Esophagus squamous epithelium (tissue), 5 donors: ENCODE data around the gene HSPA2. TPM values are rescaled to one million over a fixed set of nuclear protein-coding genes. Genes with fewer than 3 reads are reported as not detected.
A peak's percentile ranks its signal among the peaks of the same experiment; 100 is the strongest.

Experiments
- DNase-seq: peaks from one replicate; lab custom pipeline; 2025; lab: John Stamatoyannopoulos, UW
- H3K27ac ChIP-seq, 4 donors: fragments of 200-600 bp; sonication (generic); one replicate each; pipeline ENCODE4 v1.5.1; 2016 to 2019; ENCODE audit warnings: mild to moderate bottlenecking in 1 of 4
- H3K27me3 ChIP-seq, 4 donors: fragments of 200-600 bp; sonication (generic); 1 replicate in 3 of 4; 2 replicates in 1 of 4; pipeline versions ENCODE4 v1.5.1 to v1.6.0; 2017 to 2021; ENCODE audit warnings: antibody characterized with exemption in 1 of 4
- H3K36me3 ChIP-seq, 3 donors: fragments of 200-600 bp; sonication (generic); one replicate each; pipeline ENCODE4 v1.5.1; 2016 to 2019
- H3K4me1 ChIP-seq, 3 donors: fragments of 200-600 bp; sonication (generic); one replicate each; pipeline ENCODE4 v1.5.1; 2017 to 2019
- H3K4me3 ChIP-seq, 4 donors: fragments of 200-600 bp; sonication (generic); 1 replicate in 3 of 4; 2 replicates in 1 of 4; pipeline ENCODE4 v1.5.1; 2016 to 2019; ENCODE audit warnings: mild to moderate bottlenecking in 2 of 4, moderate library complexity in 1 of 4
- H3K9me3 ChIP-seq, 3 donors: fragments of 200-600 bp; sonication (generic); one replicate each; pipeline ENCODE4 v1.5.1; 2016 to 2019
- POLR2A ChIP-seq, 4 donors: fragments of 450-650 bp; IDR thresholded peaks; one replicate each; pipeline ENCODE4 v1.6.1; 2017; ENCODE audit warnings: antibody characterized with exemption in 4 of 4, mild to moderate bottlenecking in 4 of 4, moderate library complexity in 3 of 4
- WGBS, 2 donors: methylation state at CpG; one replicate each; pipeline ENCODE4 v1.1.5; 2018; 5-methylcytosine and 5-hydroxymethylcytosine counted together
- intact Hi-C: fragments of 100-400 bp; cut with DNase I; formaldehyde crosslinking; loops from one replicate; pipeline ENCODE4 v1.15.0; 2022
- total RNA-seq, 4 donors: library from RNA; depleted of rRNA; stranded (reverse); fragments of >200 nt; gene quantifications; one replicate each; pipeline ENCODE4 v1.1.0, GENCODE V29; 2016
- TF ChIP-seq, protein P1 (sequence below), 6 experiments: fragments of 450-650 bp in 4 of 6; fragments of 200-600 bp in 2 of 6; sonication (generic) in 2 of 6; IDR thresholded peaks; one replicate each; pipeline ENCODE4 v1.5.1; 2016 to 2019; ENCODE audit warnings: antibody characterized with exemption in 6 of 6, mild to moderate bottlenecking in 4 of 6, moderate library complexity in 4 of 6
- donor health status: DM: yes; HTN: yes; CAD: no.

Gene HSPA2
- total RNA-seq: 100 to 1,000 TPM in 2 of 4 donors, 10 to 100 TPM in 2; 18.9 to 130 (median 74.5) TPM

DNA sequence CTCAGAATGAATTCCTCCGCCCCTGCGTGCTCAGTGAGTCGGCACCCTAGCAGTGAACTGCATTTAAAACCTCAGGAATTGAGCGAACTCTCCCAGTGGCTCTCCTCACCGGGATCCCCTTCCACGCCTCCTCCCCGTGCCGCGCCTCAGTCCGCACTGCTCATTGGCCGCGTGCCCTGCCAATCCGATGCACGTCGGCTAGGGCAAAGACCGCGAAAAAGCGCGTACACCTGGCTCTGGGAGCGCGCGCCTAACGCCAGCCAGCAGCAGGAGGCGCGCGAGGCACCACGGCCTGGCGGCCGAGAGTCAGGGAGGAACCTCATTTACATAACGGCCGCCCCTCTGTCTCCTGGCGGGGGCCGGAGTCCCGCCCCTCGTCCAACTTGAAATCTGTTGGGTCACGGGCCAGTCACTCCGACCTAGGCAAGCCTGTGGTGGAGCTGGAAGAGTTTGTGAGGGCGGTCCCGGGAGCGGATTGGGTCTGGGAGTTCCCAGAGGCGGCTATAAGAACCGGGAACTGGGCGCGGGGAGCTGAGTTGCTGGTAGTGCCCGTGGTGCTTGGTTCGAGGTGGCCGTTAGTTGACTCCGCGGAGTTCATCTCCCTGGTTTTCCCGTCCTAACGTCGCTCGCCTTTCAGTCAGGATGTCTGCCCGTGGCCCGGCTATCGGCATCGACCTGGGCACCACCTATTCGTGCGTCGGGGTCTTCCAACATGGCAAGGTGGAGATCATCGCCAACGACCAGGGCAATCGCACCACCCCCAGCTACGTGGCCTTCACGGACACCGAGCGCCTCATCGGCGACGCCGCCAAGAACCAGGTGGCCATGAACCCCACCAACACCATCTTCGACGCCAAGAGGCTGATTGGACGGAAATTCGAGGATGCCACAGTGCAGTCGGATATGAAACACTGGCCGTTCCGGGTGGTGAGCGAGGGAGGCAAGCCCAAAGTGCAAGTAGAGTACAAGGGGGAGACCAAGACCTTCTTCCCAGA is at the start of gene HSPA2:
Gene HSPA2 (plus strand): TSS at position 534 of the 995 bp plus-strand sequence. CDS start 109 bp downstream, at position 643.
- Histone ChIP-seq H3K4me1 (peaks cover 0 to 54% (median 5%) of the 10 kb centered on the region in 3 donors), H3K4me3 (peak within 1 kb of the TSS; percentile 38 to 77 (median 66)), H3K36me3 (no peaks in the 10 kb centered on the region), H3K27ac (peak within 1 kb of the TSS; percentile 87 to 96 (median 96)), H3K9me3 (no peaks in the 10 kb centered on the region), H3K27me3 (no peaks in the 10 kb centered on the region)
- DNase-seq: peak; percentile 92
- 3 to 11% methylated on average over 14 to 21 of the region's 79 CpGs for WGBS, 2 donors
- TF ChIP-seq, protein P1, sequence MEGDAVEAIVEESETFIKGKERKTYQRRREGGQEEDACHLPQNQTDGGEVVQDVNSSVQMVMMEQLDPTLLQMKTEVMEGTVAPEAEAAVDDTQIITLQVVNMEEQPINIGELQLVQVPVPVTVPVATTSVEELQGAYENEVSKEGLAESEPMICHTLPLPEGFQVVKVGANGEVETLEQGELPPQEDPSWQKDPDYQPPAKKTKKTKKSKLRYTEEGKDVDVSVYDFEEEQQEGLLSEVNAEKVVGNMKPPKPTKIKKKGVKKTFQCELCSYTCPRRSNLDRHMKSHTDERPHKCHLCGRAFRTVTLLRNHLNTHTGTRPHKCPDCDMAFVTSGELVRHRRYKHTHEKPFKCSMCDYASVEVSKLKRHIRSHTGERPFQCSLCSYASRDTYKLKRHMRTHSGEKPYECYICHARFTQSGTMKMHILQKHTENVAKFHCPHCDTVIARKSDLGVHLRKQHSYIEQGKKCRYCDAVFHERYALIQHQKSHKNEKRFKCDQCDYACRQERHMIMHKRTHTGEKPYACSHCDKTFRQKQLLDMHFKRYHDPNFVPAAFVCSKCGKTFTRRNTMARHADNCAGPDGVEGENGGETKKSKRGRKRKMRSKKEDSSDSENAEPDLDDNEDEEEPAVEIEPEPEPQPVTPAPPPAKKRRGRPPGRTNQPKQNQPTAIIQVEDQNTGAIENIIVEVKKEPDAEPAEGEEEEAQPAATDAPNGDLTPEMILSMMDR (IDR thresholded peaks at IDR 0.05): peak; percentile 69 to 97 (median 90)
- TF ChIP-seq POLR2A (IDR thresholded peaks at IDR 0.05): peak in 3 of 4 donors; percentile 73 to 98 (median 93)
- intact Hi-C loops: no loop called here

DNA sequence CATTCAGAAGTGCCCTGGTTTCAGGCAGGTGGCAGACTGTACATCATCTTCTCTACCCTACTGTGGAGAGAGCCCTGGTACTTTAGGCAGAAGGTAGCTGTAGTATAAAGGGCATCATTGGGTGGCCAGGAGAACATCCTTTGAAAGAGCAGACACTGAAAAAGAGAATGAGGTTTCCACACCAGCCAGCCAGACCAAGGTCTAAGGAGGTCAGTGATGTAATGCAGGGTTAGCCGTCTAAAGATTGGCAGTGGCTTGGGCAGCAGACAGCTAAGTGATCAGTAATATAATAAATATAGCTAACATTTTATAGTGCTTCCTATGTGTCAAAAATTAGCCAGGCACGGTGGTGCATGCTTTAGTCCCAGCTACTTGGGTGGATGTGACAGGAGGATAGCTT is 48.9 kb upstream of the HSPA2 start:
- DNase-seq: no peak
- Histone ChIP-seq H3K27ac (no peak overlapping the region), H3K27me3 (no peaks in the 10 kb centered on the region), H3K9me3 (no peaks in the 10 kb centered on the region), H3K4me1 (no peaks in the 10 kb centered on the region), H3K36me3 (peaks cover 0 to 56% (median 4%) of the 10 kb centered on the region in 3 donors), H3K4me3 (no peak overlapping the region)
- 75 to 94% methylated on average over 2 of the region's 2 CpGs for WGBS, 2 donors
- intact Hi-C loops: no loop called here
- TF ChIP-seq, protein P1 (IDR thresholded peaks at IDR 0.05): no peak
- TF ChIP-seq POLR2A (IDR thresholded peaks at IDR 0.05): no peak

DNA sequence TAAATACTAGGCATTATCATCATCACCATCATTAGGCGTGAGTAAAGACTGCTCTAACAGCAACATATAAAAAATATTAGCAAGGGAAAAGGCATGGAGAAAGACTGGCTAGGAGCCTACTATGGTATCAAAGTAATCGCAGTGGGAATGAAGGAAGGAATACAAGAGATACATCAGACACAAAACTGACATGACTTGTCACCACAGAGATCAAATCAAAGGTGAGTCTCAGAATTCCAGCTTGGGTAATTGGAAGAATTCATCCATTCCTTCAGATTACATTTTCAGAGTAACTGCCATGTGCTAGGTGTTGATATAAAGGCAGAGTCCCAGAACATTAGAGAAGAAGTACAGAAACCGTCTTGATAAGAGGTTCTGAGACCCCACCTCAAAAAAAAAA is 47.1 kb upstream of the HSPA2 start:
- 92 to 93% methylated on average over 3 of the region's 3 CpGs for WGBS, 2 donors
- no peak for TF ChIP-seq POLR2A (IDR thresholded peaks at IDR 0.05)
- TF ChIP-seq, protein P1 (IDR thresholded peaks at IDR 0.05): no peak
- Histone ChIP-seq H3K4me3 (no peak overlapping the region), H3K4me1 (no peaks in the 10 kb centered on the region), H3K27ac (no peak overlapping the region), H3K27me3 (no peaks in the 10 kb centered on the region), H3K36me3 (peaks cover 0 to 38% (median 0%) of the 10 kb centered on the region in 3 donors), H3K9me3 (no peaks in the 10 kb centered on the region)
- no peak for DNase-seq
- intact Hi-C loops: no loop called here

DNA sequence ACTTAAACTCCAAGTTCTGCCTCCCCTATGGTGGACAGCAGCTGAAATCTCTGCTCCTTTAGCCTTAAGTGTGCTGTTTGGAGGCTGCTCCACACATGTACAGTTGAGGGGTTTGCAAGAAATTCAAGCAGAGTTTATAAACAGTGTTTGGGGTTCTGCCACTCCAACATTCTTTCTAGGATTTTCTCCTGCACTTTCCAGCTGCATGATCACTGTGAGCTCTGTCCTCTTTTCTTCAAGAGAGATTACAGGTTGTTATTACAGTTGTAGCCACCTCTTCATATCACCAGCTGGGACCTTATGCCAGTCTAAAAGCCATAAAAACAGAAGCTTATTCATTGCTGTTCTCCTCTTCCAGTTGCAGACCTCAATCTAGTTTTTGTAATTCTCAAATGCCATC is 45.3 kb upstream of the HSPA2 start:
- peaks cover 0 to 10% (median 6%) of the 10 kb centered on the region in 3 donors for H3K4me1 ChIP-seq
- no peaks in the 10 kb centered on the region for H3K9me3 ChIP-seq
- TF ChIP-seq, protein P1 (IDR thresholded peaks at IDR 0.05): no peak
- no peak for TF ChIP-seq POLR2A (IDR thresholded peaks at IDR 0.05)
- peaks cover 0 to 20% (median 0%) of the 10 kb centered on the region in 3 donors for H3K36me3 ChIP-seq
- no peak overlapping the region for H3K27ac ChIP-seq
- no peak overlapping the region for H3K4me3 ChIP-seq
- no peak for DNase-seq
- H3K27me3 ChIP-seq: no peaks in the 10 kb centered on the region
- intact Hi-C loops: no loop called here

DNA sequence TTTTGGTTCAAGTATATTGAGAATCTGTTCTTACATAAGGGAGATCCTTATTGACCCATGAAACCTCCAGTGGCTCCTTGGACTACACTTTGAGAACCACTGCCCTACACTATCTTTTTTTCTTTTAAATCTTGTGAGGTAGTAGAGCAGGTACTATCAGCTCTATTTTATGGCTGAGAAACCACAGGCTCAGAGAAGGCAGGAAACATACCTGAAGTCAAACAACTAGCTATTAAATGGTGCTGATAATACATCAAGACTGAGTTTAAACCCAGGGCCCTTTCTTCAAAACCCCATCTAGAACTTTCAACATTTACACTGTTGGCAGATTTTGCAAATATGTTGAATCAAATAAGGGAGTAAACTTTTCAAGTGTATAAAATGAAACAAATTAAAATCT is 43.8 kb upstream of the HSPA2 start:
- Histone ChIP-seq H3K36me3 (peaks cover 0 to 12% (median 0%) of the 10 kb centered on the region in 3 donors), H3K27me3 (no peaks in the 10 kb centered on the region), H3K4me3 (no peak overlapping the region), H3K4me1 (peaks cover 12 to 25% (median 20%) of the 10 kb centered on the region in 3 donors), H3K9me3 (no peaks in the 10 kb centered on the region), H3K27ac (no peak overlapping the region)
- intact Hi-C loops: no loop called here
- TF ChIP-seq POLR2A (IDR thresholded peaks at IDR 0.05): no peak
- TF ChIP-seq, protein P1 (IDR thresholded peaks at IDR 0.05): no peak
- DNase-seq: no peak
